WTC11 (cell line): ENCODE measurements around the gene PDE11A. TPM values are rescaled to one million over a fixed set of nuclear protein-coding genes. Genes with fewer than 3 reads are reported as not detected.

Experiments used
- ATAC-seq: fragments of 200-7000 bp; cut with Tn5 transposase; 2 replicates; pipeline ENCODE4 v1.10.0; 2021; ENCODE audit warnings: mild to moderate bottlenecking, moderate library complexity
- CTCF ChIA-PET: fragments of 300-600 bp; sonication (Branson Sonifier 250); formaldehyde crosslinking; loops from one replicate; lab custom pipeline; 2021; ENCODE audit warnings: antibody characterized with exemption; lab: Charles Lee
- POLR2A ChIA-PET: fragments of 350-600 bp; sonication (Branson Sonifier 250); formaldehyde crosslinking; loops from one replicate; lab custom pipeline; 2021; ENCODE audit warnings: antibody characterized with exemption; lab: Charles Lee
- DNase-seq: peaks from one replicate; pipeline ENCODE4 v3.0.0; 2021; ENCODE audit warnings: low spot score
- H3K27ac Mint-ChIP-seq: 2 replicates; pipeline ENCODE4 v1.8.0; 2021; ENCODE audit warnings: mixed read lengths
- H3K27me3 Mint-ChIP-seq: 2 replicates; pipeline ENCODE4 v1.8.0; 2021; ENCODE audit warnings: low read depth, mild to moderate bottlenecking, moderate library complexity, mixed read lengths
- H3K36me3 Mint-ChIP-seq: 2 replicates; pipeline ENCODE4 v1.8.0; 2021; ENCODE audit warnings: mixed read lengths
- H3K4me1 Mint-ChIP-seq: 2 replicates; pipeline ENCODE4 v1.8.0; 2022; ENCODE audit warnings: mixed read lengths
- H3K4me3 Mint-ChIP-seq: 2 replicates; pipeline ENCODE4 v1.8.0; 2021; ENCODE audit warnings: mild to moderate bottlenecking, moderate library complexity, mixed read lengths
- H3K9me3 Mint-ChIP-seq: 2 replicates; pipeline ENCODE4 v1.8.0; 2021; ENCODE audit warnings: mixed read lengths
- ATF3 ChIP-seq: sonication (generic); formaldehyde crosslinking; conservative IDR thresholded peaks from 2 replicates; pipeline ENCODE4 v1.8.1; 2022; ENCODE audit warnings: mild to moderate bottlenecking, missing genetic modification reagents
- CBFB ChIP-seq: sonication (generic); formaldehyde crosslinking; IDR thresholded peaks from 2 replicates; pipeline ENCODE4 v1.8.1; 2022; ENCODE audit warnings: mild to moderate bottlenecking, low read depth, missing genetic modification reagents
- FOXK1 ChIP-seq: sonication (generic); formaldehyde crosslinking; IDR thresholded peaks from 2 replicates; pipeline ENCODE4 v1.8.0; 2022; ENCODE audit warnings: mild to moderate bottlenecking, moderate library complexity, missing genetic modification reagents
- FOXP4 ChIP-seq: sonication (generic); formaldehyde crosslinking; IDR thresholded peaks from 2 replicates; pipeline ENCODE4 v1.8.0; 2022; ENCODE audit warnings: mild to moderate bottlenecking, missing genetic modification reagents
- GABPB1 ChIP-seq: sonication (generic); formaldehyde crosslinking; IDR thresholded peaks from 2 replicates; pipeline ENCODE4 v1.8.1; 2023; ENCODE audit warnings: mild to moderate bottlenecking, missing genetic modification reagents
- NR1H2 ChIP-seq: sonication (generic); formaldehyde crosslinking; IDR thresholded peaks from 2 replicates; pipeline ENCODE4 v1.9.0; 2021; ENCODE audit warnings: mild to moderate bottlenecking, moderate library complexity, missing genetic modification reagents
- NR2C2 ChIP-seq: sonication (generic); formaldehyde crosslinking; IDR thresholded peaks from 2 replicates; pipeline ENCODE4 v1.8.0; 2022; ENCODE audit warnings: mild to moderate bottlenecking, missing genetic modification reagents
- NR3C1 ChIP-seq: sonication (generic); formaldehyde crosslinking; conservative IDR thresholded peaks from 2 replicates; pipeline ENCODE4 v1.8.1; 2023; ENCODE audit warnings: low read depth, mild to moderate bottlenecking, missing genetic modification reagents
- PREB ChIP-seq: sonication (generic); formaldehyde crosslinking; IDR thresholded peaks from 2 replicates; pipeline ENCODE4 v1.8.1; 2022; ENCODE audit warnings: mild to moderate bottlenecking, missing genetic modification reagents, moderate library complexity, borderline replicate concordance
- RELA ChIP-seq: sonication (generic); formaldehyde crosslinking; IDR thresholded peaks from 2 replicates; pipeline ENCODE4 v1.8.1; 2022; ENCODE audit warnings: missing genetic modification reagents, mild to moderate bottlenecking, borderline replicate concordance
- RORB ChIP-seq: fragments of 250-450 bp; sonication (Bioruptor Pico); IDR thresholded peaks from 2 replicates; pipeline ENCODE4 v1.9.0; 2021; ENCODE audit warnings: mild to moderate bottlenecking
- SOX15 ChIP-seq: fragments of 250-450 bp; sonication (Bioruptor Pico); IDR thresholded peaks from 2 replicates; pipeline ENCODE4 v1.9.0; 2021; ENCODE audit warnings: mild to moderate bottlenecking
- STAT6 ChIP-seq: sonication (generic); formaldehyde crosslinking; conservative IDR thresholded peaks from 2 replicates; pipeline ENCODE4 v1.8.1; 2023; ENCODE audit warnings: mild to moderate bottlenecking, low read depth, missing genetic modification reagents, moderate library complexity
- TEAD1 ChIP-seq: sonication (generic); formaldehyde crosslinking; IDR thresholded peaks from 2 replicates; pipeline ENCODE4 v1.8.0; 2022; ENCODE audit warnings: mild to moderate bottlenecking, missing genetic modification reagents
- USF2 ChIP-seq: sonication (generic); formaldehyde crosslinking; IDR thresholded peaks from 2 replicates; pipeline ENCODE4 v1.8.1; 2023; ENCODE audit warnings: mild to moderate bottlenecking, missing genetic modification reagents, moderate library complexity
- ZNF138 ChIP-seq: sonication (generic); formaldehyde crosslinking; conservative IDR thresholded peaks from 2 replicates; pipeline ENCODE4 v1.8.1; 2022; ENCODE audit warnings: mild to moderate bottlenecking, moderate library complexity, missing genetic modification reagents
- ZNF263 ChIP-seq: sonication (generic); formaldehyde crosslinking; IDR thresholded peaks from 2 replicates; pipeline ENCODE4 v1.8.1; 2022; ENCODE audit warnings: low read depth, mild to moderate bottlenecking, moderate library complexity, missing genetic modification reagents
- ZNF416 ChIP-seq: fragments of 250-450 bp; sonication (Bioruptor Pico); IDR thresholded peaks from 2 replicates; pipeline ENCODE4 v1.9.0; 2021; ENCODE audit warnings: mild to moderate bottlenecking, inconsistent platforms
- ZNF532 ChIP-seq: fragments of 250-450 bp; sonication (Bioruptor Pico); IDR thresholded peaks from 2 replicates; pipeline ENCODE4 v1.9.0; 2021; ENCODE audit warnings: mild to moderate bottlenecking, borderline replicate concordance
- ZNF671 ChIP-seq: fragments of 250-450 bp; sonication (Bioruptor Pico); IDR thresholded peaks from 2 replicates; pipeline ENCODE4 v1.8.0; 2021; ENCODE audit warnings: mild to moderate bottlenecking
- ZSCAN18 ChIP-seq: fragments of 250-450 bp; sonication (Bioruptor Pico); IDR thresholded peaks from 2 replicates; pipeline ENCODE4 v2.1.2; 2022; ENCODE audit warnings: mild to moderate bottlenecking, moderate library complexity
- total RNA-seq: library from RNA; stranded (reverse); gene quantifications from 3 replicates; pipeline ENCODE4 v1.2.3, GENCODE V29; 2021

The PDE11A gene
- total RNA-seq, 1 experiment from 2014 or later, result 0.13 TPM

GRCh38 chr2:177646791-177647190 is 425.8 kb downstream of the PDE11A start:
- DNase-seq (no peak), ATAC-seq (no peak)
- no peak overlapping the region for H3K4me3 Mint-ChIP-seq
- peaks cover 31% of the 10 kb centered on the region for H3K27me3 Mint-ChIP-seq
- TF ChIP-seq ZNF138 (CRISPR knock-in tag) (no peak), RORB (CRISPR knock-in tag) (no peak), FOXK1 (CRISPR knock-in tag) (no peak), RELA (CRISPR knock-in tag) (no peak), ZNF671 (CRISPR knock-in tag) (no peak), CBFB (no peak), NR3C1 (no peak), NR2C2 (CRISPR knock-in tag) (no peak), TEAD1 (no peak), GABPB1 (CRISPR knock-in tag) (no peak)
- H3K27ac Mint-ChIP-seq, result no peak overlapping the region
- POLR2A ChIA-PET, result no interaction called here
- CTCF ChIA-PET, result no interaction called here
- peaks cover 17% of the 10 kb centered on the region for H3K36me3 Mint-ChIP-seq
- H3K4me1 Mint-ChIP-seq, result peaks cover 5% of the 10 kb centered on the region
- peaks cover 28% of the 10 kb centered on the region for H3K9me3 Mint-ChIP-seq

- H3K27me3 Mint-ChIP-seq, result peaks cover 29% of the 10 kb centered on the region
- DNase-seq, result no peak
- H3K27ac Mint-ChIP-seq, result no peak overlapping the region
- H3K36me3 Mint-ChIP-seq, result peaks cover 17% of the 10 kb centered on the region
- ATAC-seq, result no peak
- H3K4me3 Mint-ChIP-seq, result no peak overlapping the region
- peaks cover 28% of the 10 kb centered on the region for H3K9me3 Mint-ChIP-seq
- POLR2A ChIA-PET, result no interaction called here
- CTCF ChIA-PET, result no interaction called here
- H3K4me1 Mint-ChIP-seq, result no peaks in the 10 kb centered on the region; the same call in 1 of the 2 replicates
- no peak for TF ChIP-seq ZNF532 (CRISPR knock-in tag)
- TF ChIP-seq USF2 (CRISPR knock-in tag), result no peak
- no peak for TF ChIP-seq FOXP4
- TF ChIP-seq SOX15 (CRISPR knock-in tag), result no peak
- no peak for TF ChIP-seq STAT6 (CRISPR knock-in tag)
- no peak for TF ChIP-seq ZNF416 (CRISPR knock-in tag)
- TF ChIP-seq ZNF263 (CRISPR knock-in tag), result no peak
- TF ChIP-seq ZSCAN18 (CRISPR knock-in tag), result no peak
- TF ChIP-seq NR1H2 (CRISPR knock-in tag), result no peak
- no peak for TF ChIP-seq PREB (CRISPR knock-in tag)
- TF ChIP-seq ATF3, result no peak
These were observed 426.3 kb downstream of the PDE11A start for GRCh38 chr2:177646241-177646640.
